ENCODE data around the gene SBNO1. TPM values are rescaled to one million over a fixed set of nuclear protein-coding genes. Genes with fewer than 3 reads are reported as not detected.

SBNO1 gene
- total and polyA plus RNA-seq, 5 donors from 2014 or later, result 27.8 to 36.4 (median 30.7) TPM

DNA sequence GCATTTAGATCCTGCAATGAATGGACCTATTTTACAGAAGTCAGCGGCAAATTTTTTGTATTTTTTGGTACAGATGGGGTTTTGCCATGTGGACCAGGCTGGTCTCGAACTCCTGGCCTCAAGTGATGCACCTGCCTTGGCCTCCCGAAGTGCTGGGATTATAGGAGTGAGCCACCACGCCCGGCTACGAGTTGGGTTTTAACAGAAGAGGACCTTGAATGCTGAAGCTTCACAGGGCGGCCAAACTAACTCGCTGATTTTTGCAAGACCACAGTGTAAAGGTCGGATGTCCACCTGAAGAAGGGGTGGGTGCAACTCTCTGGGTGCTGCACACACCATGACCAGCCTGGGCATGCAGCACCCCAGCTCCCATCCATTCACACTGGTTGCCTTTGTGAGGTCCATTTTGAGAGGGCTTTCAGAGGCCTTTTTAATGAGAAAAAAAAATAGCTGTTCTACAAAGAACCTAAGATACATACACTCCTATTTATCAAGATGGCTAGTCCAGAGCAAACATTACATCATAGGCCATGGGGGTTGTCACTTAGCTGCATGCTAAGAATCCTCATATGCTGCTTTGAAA, 71.4 kb downstream of the SBNO1 start:
- H3K4me3 ChIP-seq (ENCODE audit: low read depth, low read length), result no peak overlapping the region
- no peaks in the 10 kb centered on the region for H3K27me3 ChIP-seq (ENCODE audit: control insufficient read depth, insufficient read depth, low read length)
- ATAC-seq (ENCODE audit: low read depth in 2 of 2) (no peak), DNase-seq (no peak)
- H3K27me3 Mint-ChIP-seq, result no peaks in the 10 kb centered on the region
- H3K9me3 Mint-ChIP-seq, result no peaks in the 10 kb centered on the region
- peaks cover 28% of the 10 kb centered on the region for H3K36me3 Mint-ChIP-seq
- peaks cover 0 to 4% (median 1%) of the 10 kb centered on the region in 4 donors for H3K4me1 Mint-ChIP-seq
- H3K4me1 ChIP-seq (ENCODE audit: control insufficient read depth, insufficient read depth, low read length, poor library complexity, severe bottlenecking), result no peaks in the 10 kb centered on the region
- no peak overlapping the region for H3K27ac Mint-ChIP-seq
- no peaks in the 10 kb centered on the region for H3K9me3 ChIP-seq (ENCODE audit: control insufficient read depth in 2 of 2, low read length in 2 of 2)
- no peak overlapping the region for H3K27ac ChIP-seq (ENCODE audit: insufficient read depth, low read length, poor library complexity, severe bottlenecking)
- H3K4me3 Mint-ChIP-seq, result no peak overlapping the region
- H3K36me3 ChIP-seq (ENCODE audit: control insufficient read depth, insufficient read depth, low read length), result peaks cover 59% of the 10 kb centered on the region

DNA sequence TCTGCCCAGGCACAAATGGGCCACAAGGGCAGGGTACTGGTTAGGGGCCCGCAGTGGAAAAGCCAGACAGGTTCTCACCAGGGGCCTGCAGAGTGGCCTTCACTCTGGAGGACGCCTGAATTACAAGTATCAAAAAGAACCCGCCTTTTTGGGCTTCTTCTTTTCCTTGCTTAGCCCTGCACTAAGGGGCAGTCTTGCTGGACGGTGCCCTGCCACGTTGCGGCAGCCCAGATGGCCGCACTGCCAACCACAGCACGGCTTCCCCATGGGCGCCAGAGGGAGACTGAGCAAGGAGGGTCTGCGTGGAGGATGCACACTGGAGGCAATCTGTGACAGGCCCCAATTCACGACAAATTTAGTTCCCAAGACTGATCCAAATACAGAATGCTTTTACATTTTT, 74.7 kb downstream of the SBNO1 start:
- Histone ChIP-seq H3K27ac (ENCODE audit: insufficient read depth, low read length, poor library complexity, severe bottlenecking) (no peak overlapping the region), H3K27me3 (ENCODE audit: control insufficient read depth, insufficient read depth, low read length) (no peaks in the 10 kb centered on the region), H3K9me3 (ENCODE audit: control insufficient read depth in 2 of 2, low read length in 2 of 2) (no peaks in the 10 kb centered on the region), H3K4me3 (ENCODE audit: low read depth, low read length) (no peak overlapping the region), H3K36me3 (ENCODE audit: control insufficient read depth, insufficient read depth, low read length) (peaks cover 33% of the 10 kb centered on the region), H3K4me1 (ENCODE audit: control insufficient read depth, insufficient read depth, low read length, poor library complexity, severe bottlenecking) (no peaks in the 10 kb centered on the region)
- ATAC-seq (ENCODE audit: low read depth in 2 of 2) (no peak), DNase-seq (no peak)
- Mint-ChIP-seq H3K4me3 (no peak overlapping the region), H3K36me3 (peaks cover 15% of the 10 kb centered on the region), H3K4me1 (no peaks in the 10 kb centered on the region), H3K9me3 (no peaks in the 10 kb centered on the region), H3K27ac (no peak overlapping the region), H3K27me3 (no peaks in the 10 kb centered on the region)

DNA sequence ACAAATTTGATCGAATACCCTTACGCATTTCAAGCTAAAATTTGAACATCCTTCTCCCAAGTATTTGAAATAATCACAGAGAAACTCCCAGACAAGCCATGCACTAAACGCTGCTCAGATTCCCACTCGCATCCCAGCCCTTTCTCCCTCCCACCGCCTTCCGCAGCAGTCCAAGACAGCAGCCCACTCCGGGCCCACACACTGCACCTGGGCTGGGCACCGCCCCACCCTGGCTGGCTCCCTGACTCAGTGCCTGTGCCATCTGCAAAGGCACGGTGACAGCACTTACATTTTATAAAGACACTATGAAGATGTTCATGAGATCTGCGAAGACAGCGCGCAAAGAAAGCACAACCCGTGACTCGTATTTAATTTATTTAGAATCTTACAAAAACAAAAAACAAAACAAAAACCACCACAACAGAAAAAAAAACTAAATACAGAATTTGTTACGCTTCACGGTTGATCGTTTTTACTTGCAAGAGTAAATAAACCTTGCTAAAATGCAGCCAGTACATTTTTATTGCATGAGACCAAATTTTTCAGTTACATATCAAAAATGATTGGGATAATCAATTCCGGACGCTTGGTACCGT, 75.8 kb downstream of the SBNO1 start:
- Mint-ChIP-seq H3K36me3 (peaks cover 9% of the 10 kb centered on the region), H3K9me3 (no peaks in the 10 kb centered on the region), H3K27me3 (no peaks in the 10 kb centered on the region), H3K4me3 (peak overlapping the region in 1 of 4 donors; percentile 83), H3K27ac (peak overlapping the region in 1 of 3 donors; percentile 23), H3K4me1 (no peaks in the 10 kb centered on the region)
- no peak overlapping the region for H3K27ac ChIP-seq (ENCODE audit: insufficient read depth, low read length, poor library complexity, severe bottlenecking)
- H3K27me3 ChIP-seq (ENCODE audit: control insufficient read depth, insufficient read depth, low read length), result no peaks in the 10 kb centered on the region
- DNase-seq, result no peak
- H3K4me1 ChIP-seq (ENCODE audit: control insufficient read depth, insufficient read depth, low read length, poor library complexity, severe bottlenecking), result no peaks in the 10 kb centered on the region
- no peak for ATAC-seq (ENCODE audit: low read depth in 2 of 2)
- H3K36me3 ChIP-seq (ENCODE audit: control insufficient read depth, insufficient read depth, low read length), result peaks cover 22% of the 10 kb centered on the region
- H3K4me3 ChIP-seq (ENCODE audit: low read depth, low read length), result no peak overlapping the region
- H3K9me3 ChIP-seq (ENCODE audit: control insufficient read depth in 2 of 2, low read length in 2 of 2), result no peaks in the 10 kb centered on the region

DNA sequence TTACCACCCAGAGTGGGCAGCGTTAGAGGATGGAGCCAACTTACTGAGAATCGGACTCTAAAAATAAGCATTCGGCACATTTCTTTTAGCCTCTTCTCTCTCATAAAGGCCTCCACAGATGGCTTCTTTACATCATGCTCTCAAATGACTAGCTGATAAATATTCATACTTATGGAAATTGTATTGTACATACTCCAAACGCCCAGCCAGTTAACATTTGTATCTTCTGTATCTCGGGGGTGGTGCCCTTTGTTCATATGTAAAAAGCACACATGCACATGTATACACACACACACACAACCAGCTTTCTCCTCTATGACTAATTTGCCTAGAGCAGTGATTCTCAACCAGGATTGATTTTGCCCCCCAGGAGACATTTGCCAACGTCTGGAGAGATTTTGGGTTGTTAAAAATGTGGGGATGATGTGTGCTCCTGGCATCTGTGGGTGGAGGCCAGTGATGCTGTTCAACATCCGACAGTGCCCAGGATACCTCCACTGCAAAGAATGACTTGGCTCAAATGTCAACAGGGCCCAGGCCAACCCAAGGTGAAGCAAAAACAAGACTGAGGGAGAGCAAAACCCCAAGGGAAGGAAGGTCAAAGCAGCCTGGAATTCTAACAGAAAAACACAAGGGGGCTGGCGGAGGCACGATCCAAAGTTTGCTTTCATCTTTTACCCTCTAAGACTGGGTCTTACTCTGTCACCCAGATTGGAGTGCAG, 77.8 kb downstream of the SBNO1 start:
- peaks cover 8% of the 10 kb centered on the region for H3K36me3 ChIP-seq (ENCODE audit: control insufficient read depth, insufficient read depth, low read length)
- H3K9me3 Mint-ChIP-seq, result no peaks in the 10 kb centered on the region
- H3K4me3 Mint-ChIP-seq, result no peak overlapping the region
- no peak for ATAC-seq (ENCODE audit: low read depth in 2 of 2)
- no peak overlapping the region for H3K4me3 ChIP-seq (ENCODE audit: low read depth, low read length)
- no peaks in the 10 kb centered on the region for H3K4me1 Mint-ChIP-seq
- no peak overlapping the region for H3K27ac ChIP-seq (ENCODE audit: insufficient read depth, low read length, poor library complexity, severe bottlenecking)
- H3K27ac Mint-ChIP-seq, result peak overlapping the region in 1 of 3 donors; percentile 11
- no peaks in the 10 kb centered on the region for H3K27me3 ChIP-seq (ENCODE audit: control insufficient read depth, insufficient read depth, low read length)
- DNase-seq, result no peak
- H3K27me3 Mint-ChIP-seq, result no peaks in the 10 kb centered on the region
- H3K4me1 ChIP-seq (ENCODE audit: control insufficient read depth, insufficient read depth, low read length, poor library complexity, severe bottlenecking), result no peaks in the 10 kb centered on the region
- no peaks in the 10 kb centered on the region for H3K9me3 ChIP-seq (ENCODE audit: control insufficient read depth in 2 of 2, low read length in 2 of 2)
- peaks cover 8% of the 10 kb centered on the region for H3K36me3 Mint-ChIP-seq

DNA sequence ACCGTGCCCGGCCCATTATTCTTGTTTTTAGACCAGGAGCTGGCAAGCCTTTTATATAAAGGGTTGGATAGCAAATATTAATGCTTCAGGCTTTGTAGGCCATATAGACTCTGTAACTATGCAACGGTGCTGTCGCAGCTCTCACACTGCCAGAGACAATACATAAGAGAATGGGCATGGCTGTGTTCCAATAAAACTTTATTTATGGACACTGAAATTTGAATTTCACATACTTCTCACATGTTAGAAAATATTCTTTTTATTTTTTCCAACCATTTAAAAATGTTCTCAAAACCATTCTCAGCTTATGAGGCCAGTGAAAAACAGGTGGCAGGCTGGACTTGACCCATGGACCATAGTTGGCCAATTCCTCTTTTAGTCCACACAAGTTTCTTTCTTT, 80.0 kb downstream of the SBNO1 start:
- Histone ChIP-seq H3K4me1 (ENCODE audit: control insufficient read depth, insufficient read depth, low read length, poor library complexity, severe bottlenecking) (no peaks in the 10 kb centered on the region), H3K27ac (ENCODE audit: insufficient read depth, low read length, poor library complexity, severe bottlenecking) (no peak overlapping the region), H3K9me3 (ENCODE audit: control insufficient read depth in 2 of 2, low read length in 2 of 2) (no peaks in the 10 kb centered on the region), H3K36me3 (ENCODE audit: control insufficient read depth, insufficient read depth, low read length) (no peaks in the 10 kb centered on the region), H3K4me3 (ENCODE audit: low read depth, low read length) (no peak overlapping the region), H3K27me3 (ENCODE audit: control insufficient read depth, insufficient read depth, low read length) (no peaks in the 10 kb centered on the region)
- Mint-ChIP-seq H3K36me3 (peaks cover 4% of the 10 kb centered on the region), H3K4me1 (no peaks in the 10 kb centered on the region), H3K4me3 (no peak overlapping the region), H3K9me3 (no peaks in the 10 kb centered on the region), H3K27me3 (no peaks in the 10 kb centered on the region), H3K27ac (no peak overlapping the region)
- DNase-seq, result no peak
- ATAC-seq (ENCODE audit: low read depth in 2 of 2), result no peak

DNA sequence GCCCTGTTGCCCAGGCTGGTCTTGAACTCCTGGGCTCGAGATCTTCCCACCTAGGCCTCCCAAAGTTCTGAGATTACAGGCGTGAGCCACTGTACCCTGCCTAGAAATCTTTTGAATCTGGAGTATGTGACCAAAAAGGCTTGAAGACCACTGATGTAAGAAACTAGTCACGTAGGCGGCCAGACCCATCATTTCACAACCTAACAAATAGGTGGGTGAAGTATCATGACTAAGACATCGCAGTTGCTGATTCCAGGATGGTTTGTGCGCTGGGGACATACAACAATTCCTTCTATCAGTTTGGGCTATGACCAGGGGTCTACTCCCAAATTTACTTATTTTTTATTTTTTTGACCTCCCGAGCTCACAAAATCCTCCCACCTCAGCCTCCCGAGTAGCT, 81.2 kb downstream of the SBNO1 start:
- no peaks in the 10 kb centered on the region for H3K4me1 Mint-ChIP-seq
- H3K9me3 ChIP-seq (ENCODE audit: control insufficient read depth in 2 of 2, low read length in 2 of 2), result no peaks in the 10 kb centered on the region

DNA sequence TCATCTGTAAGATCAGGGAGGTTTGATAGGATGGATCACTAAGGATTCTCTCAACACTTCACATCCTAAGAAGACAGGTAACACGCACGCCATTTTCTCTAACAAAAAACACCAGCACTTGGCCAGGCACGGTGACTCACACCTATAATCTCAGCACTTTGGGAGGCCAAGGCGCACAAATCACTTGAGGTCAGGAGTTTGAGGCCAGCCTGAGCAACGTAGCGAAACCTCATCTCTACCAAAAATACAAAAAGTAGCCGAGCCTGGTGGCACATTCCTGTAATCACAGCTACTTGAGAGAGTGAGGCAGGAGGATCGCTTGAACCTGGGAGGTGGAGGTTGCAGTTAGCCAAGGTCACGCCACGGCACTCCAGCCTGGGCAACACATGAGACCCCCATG, 82.5 kb downstream of the SBNO1 start:
- Mint-ChIP-seq H3K4me3 (no peak overlapping the region), H3K36me3 (no peaks in the 10 kb centered on the region), H3K4me1 (peaks cover 0 to 3% (median 0%) of the 10 kb centered on the region in 4 donors), H3K27me3 (no peaks in the 10 kb centered on the region), H3K9me3 (no peaks in the 10 kb centered on the region), H3K27ac (no peak overlapping the region)
- ATAC-seq (ENCODE audit: low read depth in 2 of 2) (no peak), DNase-seq (no peak)
- Histone ChIP-seq H3K9me3 (ENCODE audit: control insufficient read depth in 2 of 2, low read length in 2 of 2) (no peaks in the 10 kb centered on the region), H3K27ac (ENCODE audit: insufficient read depth, low read length, poor library complexity, severe bottlenecking) (no peak overlapping the region), H3K36me3 (ENCODE audit: control insufficient read depth, insufficient read depth, low read length) (no peaks in the 10 kb centered on the region), H3K27me3 (ENCODE audit: control insufficient read depth, insufficient read depth, low read length) (no peaks in the 10 kb centered on the region), H3K4me1 (ENCODE audit: control insufficient read depth, insufficient read depth, low read length, poor library complexity, severe bottlenecking) (no peaks in the 10 kb centered on the region), H3K4me3 (ENCODE audit: low read depth, low read length) (no peak overlapping the region)

More for the DNA sequence above, 81.2 kb downstream of the SBNO1 start:
- Mint-ChIP-seq H3K4me3 (no peak overlapping the region), H3K27ac (no peak overlapping the region), H3K9me3 (no peaks in the 10 kb centered on the region), H3K27me3 (no peaks in the 10 kb centered on the region), H3K36me3 (no peaks in the 10 kb centered on the region)
- ATAC-seq (ENCODE audit: low read depth in 2 of 2) (no peak), DNase-seq (no peak)
- Histone ChIP-seq H3K4me3 (ENCODE audit: low read depth, low read length) (no peak overlapping the region), H3K36me3 (ENCODE audit: control insufficient read depth, insufficient read depth, low read length) (no peaks in the 10 kb centered on the region), H3K27ac (ENCODE audit: insufficient read depth, low read length, poor library complexity, severe bottlenecking) (no peak overlapping the region), H3K27me3 (ENCODE audit: control insufficient read depth, insufficient read depth, low read length) (no peaks in the 10 kb centered on the region), H3K4me1 (ENCODE audit: control insufficient read depth, insufficient read depth, low read length, poor library complexity, severe bottlenecking) (no peaks in the 10 kb centered on the region)

DNA sequence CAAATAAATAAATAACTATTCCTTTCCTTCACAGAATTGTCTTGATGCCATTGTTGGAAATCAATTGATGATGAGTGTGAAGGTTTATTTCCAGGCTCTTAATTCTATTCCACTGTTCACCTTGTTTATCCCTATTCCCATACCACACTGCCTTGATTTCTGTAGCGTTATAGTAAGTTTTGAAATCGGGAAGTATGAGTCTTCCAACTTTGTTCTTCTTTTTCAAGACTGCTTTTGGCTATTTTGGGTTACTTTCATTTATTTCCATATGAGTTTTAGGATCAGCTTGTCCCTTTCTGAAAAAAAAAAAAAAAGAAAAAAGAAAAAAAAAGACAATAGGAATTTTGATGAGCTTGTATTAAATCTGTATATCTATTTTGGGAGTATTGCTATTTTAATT, 83.7 kb downstream of the SBNO1 start:
- no peak overlapping the region for H3K27ac ChIP-seq (ENCODE audit: insufficient read depth, low read length, poor library complexity, severe bottlenecking)
- no peaks in the 10 kb centered on the region for H3K27me3 ChIP-seq (ENCODE audit: control insufficient read depth, insufficient read depth, low read length)
- Mint-ChIP-seq H3K27me3 (no peaks in the 10 kb centered on the region), H3K4me3 (no peak overlapping the region), H3K27ac (no peak overlapping the region), H3K4me1 (peaks cover 0 to 3% (median 0%) of the 10 kb centered on the region in 4 donors), H3K36me3 (no peaks in the 10 kb centered on the region), H3K9me3 (no peaks in the 10 kb centered on the region)
- H3K9me3 ChIP-seq (ENCODE audit: control insufficient read depth in 2 of 2, low read length in 2 of 2), result no peaks in the 10 kb centered on the region
- no peak overlapping the region for H3K4me3 ChIP-seq (ENCODE audit: low read depth, low read length)
- ATAC-seq (ENCODE audit: low read depth in 2 of 2) (no peak), DNase-seq (no peak)
- H3K36me3 ChIP-seq (ENCODE audit: control insufficient read depth, insufficient read depth, low read length), result no peaks in the 10 kb centered on the region
- no peaks in the 10 kb centered on the region for H3K4me1 ChIP-seq (ENCODE audit: control insufficient read depth, insufficient read depth, low read length, poor library complexity, severe bottlenecking)

Data from CD4-positive, CD25-positive, alpha-beta regulatory T cell (primary cell).